Measurements from ENCODE around the gene STK38. TPM values are rescaled to one million over a fixed set of nuclear protein-coding genes. Genes with fewer than 3 reads are reported as not detected.

The STK38 gene
- total and polyA plus RNA-seq, 8 donors: 4.7 to 18.4 (median 8.6) TPM

GRCh38 chr6:36524871-36525270 is 22.4 kb downstream of the STK38 start:
- no peaks in the 10 kb centered on the region for H3K9me3 ChIP-seq
- H3K4me1 ChIP-seq: peaks cover 0 to 7% (median 0%) of the 10 kb centered on the region in 3 donors
- peaks cover 2 to 14% (median 3%) of the 10 kb centered on the region in 3 donors for H3K36me3 ChIP-seq
- no peaks in the 10 kb centered on the region for H3K27me3 ChIP-seq
- no peak overlapping the region for H3K27ac ChIP-seq
- 95 to 97% methylated on average over 5 of the region's 5 CpGs for WGBS, 2 donors
- TF ChIP-seq CTCF (IDR thresholded peaks at IDR 0.05): no peak
- no peak for ATAC-seq
- no peak for FAIRE-seq
- H3K4me3 ChIP-seq: no peak overlapping the region
- no peak for DNase-seq
- intact Hi-C loops (cut with DNase I): no loop called here

- Histone ChIP-seq H3K4me3 (no peak overlapping the region), H3K4me1 (peaks cover 0 to 7% (median 0%) of the 10 kb centered on the region in 3 donors), H3K27me3 (no peaks in the 10 kb centered on the region), H3K36me3 (peaks cover 2 to 17% (median 3%) of the 10 kb centered on the region in 3 donors), H3K9me3 (no peaks in the 10 kb centered on the region), H3K27ac (no peak overlapping the region)
- DNase-seq: no peak
- no peak for TF ChIP-seq CTCF (IDR thresholded peaks at IDR 0.05)
- intact Hi-C loops (cut with DNase I): no loop called here
- WGBS, 2 donors: 72 to 74% methylated on average over 6 of the region's 6 CpGs
- ATAC-seq: peak in 1 of 4 donors; percentile 38
- no peak for FAIRE-seq
These were observed 23.3 kb downstream of the STK38 start for GRCh38 chr6:36523936-36524499.

GRCh38 chr6:36523451-36523850 is 23.8 kb downstream of the STK38 start:
- DNase-seq (no peak), ATAC-seq (no peak), FAIRE-seq (no peak)
- peaks cover 2 to 17% (median 3%) of the 10 kb centered on the region in 3 donors for H3K36me3 ChIP-seq
- WGBS, 2 donors: 80 to 94% methylated on average over 8 of the region's 8 CpGs
- H3K27me3 ChIP-seq: no peaks in the 10 kb centered on the region
- no peak overlapping the region for H3K4me3 ChIP-seq
- H3K9me3 ChIP-seq: no peaks in the 10 kb centered on the region
- intact Hi-C loops (cut with DNase I): no loop called here
- no peak overlapping the region for H3K27ac ChIP-seq
- TF ChIP-seq CTCF (IDR thresholded peaks at IDR 0.05): no peak
- H3K4me1 ChIP-seq: peaks cover 0 to 7% (median 0%) of the 10 kb centered on the region in 3 donors

- H3K27me3 ChIP-seq: no peaks in the 10 kb centered on the region
- peaks cover 2 to 17% (median 3%) of the 10 kb centered on the region in 3 donors for H3K36me3 ChIP-seq
- no peak for DNase-seq
- no peak for ATAC-seq
- no peaks in the 10 kb centered on the region for H3K9me3 ChIP-seq
- no peak overlapping the region for H3K4me3 ChIP-seq
- no peak for FAIRE-seq
- TF ChIP-seq CTCF (IDR thresholded peaks at IDR 0.05): no peak
- H3K4me1 ChIP-seq: peaks cover 0 to 10% (median 4%) of the 10 kb centered on the region in 3 donors
- intact Hi-C loops (cut with DNase I): no loop called here
- H3K27ac ChIP-seq: no peak overlapping the region
These were observed 27.9 kb downstream of the STK38 start for GRCh38 chr6:36519352-36519751.

GRCh38 chr6:36517408-36517807 is 29.9 kb downstream of the STK38 start:
- H3K4me1 ChIP-seq: peaks cover 0 to 4% (median 3%) of the 10 kb centered on the region in 3 donors
- ATAC-seq: no peak
- no peaks in the 10 kb centered on the region for H3K9me3 ChIP-seq
- no peak for TF ChIP-seq CTCF (IDR thresholded peaks at IDR 0.05)
- FAIRE-seq: no peak
- intact Hi-C loops (cut with DNase I): no loop called here
- 81 to 82% methylated on average over 2 of the region's 2 CpGs for WGBS, 2 donors
- H3K27me3 ChIP-seq: no peaks in the 10 kb centered on the region
- H3K4me3 ChIP-seq: no peak overlapping the region
- H3K27ac ChIP-seq: no peak overlapping the region
- H3K36me3 ChIP-seq: peaks cover 0 to 17% (median 3%) of the 10 kb centered on the region in 3 donors
- no peak for DNase-seq
